Stimulated activated CD4-positive, alpha-beta T cell treated with anti-CD3 and anti-CD28 coated beads, TNF-alpha, amount 100 ng/mL, for 48 hours (primary cell): ENCODE results near the gene GRB14.
"Not testable (repeated sequence)": the region's sequence is repeated elsewhere in the genome, so short reads cannot be mapped to it uniquely, and the experiment has no call there.

Experiments used
- DNase-seq, 3 donors: peaks; one replicate each; pipeline ENCODE4 v3.0.0-alpha.2; 2020; ENCODE audit warnings: low read depth in 3 of 3

The GRB14 gene

GRCh38 chr2:164558450-164558849 lies 62.8 kb downstream of the GRB14 start:
- no peak for DNase-seq

DNA sequence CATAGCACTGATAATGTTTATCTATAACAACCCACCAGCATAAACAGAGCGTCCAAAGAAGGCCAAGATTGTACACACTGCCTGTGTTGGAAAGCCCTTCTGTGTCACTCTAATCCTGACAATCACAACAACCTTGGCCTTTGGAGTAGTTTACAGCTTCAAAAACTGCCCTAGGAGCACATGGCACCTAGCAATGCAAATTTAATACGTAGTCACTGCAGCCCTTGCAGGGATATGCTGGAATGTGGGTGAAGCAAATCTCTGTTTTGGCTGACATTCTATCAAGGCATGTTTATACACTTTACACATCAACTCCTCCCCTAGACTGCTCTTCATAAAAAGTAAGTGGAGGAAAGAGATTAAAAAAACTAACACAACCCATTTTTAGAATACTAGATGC lies 66.8 kb downstream of the GRB14 start:
- no peak for DNase-seq

GRCh38 chr2:164551519-164551918 lies 69.8 kb downstream of the GRB14 start:
- no peak for DNase-seq

GRCh38 chr2:164549705-164550104 lies 71.6 kb downstream of the GRB14 start:
- not testable (repeated sequence) for DNase-seq

DNA sequence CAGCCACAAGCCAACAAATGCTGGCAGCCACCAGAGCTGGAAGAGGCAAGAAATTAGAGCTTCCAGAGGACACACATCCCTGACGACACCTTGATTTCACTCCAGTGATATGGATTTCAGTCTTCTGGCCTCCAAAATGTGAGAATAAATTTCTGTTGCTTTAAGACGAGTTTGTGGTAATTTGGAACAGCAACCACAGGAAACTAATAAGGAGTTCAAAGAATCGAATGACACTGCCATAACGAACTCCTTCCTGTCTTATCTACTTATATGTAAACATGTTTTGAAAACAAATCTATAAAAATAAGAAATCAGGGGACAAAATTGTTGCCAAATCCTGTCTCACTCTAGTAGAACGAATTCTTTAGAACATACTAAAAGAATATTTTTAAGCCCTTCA lies 75.8 kb downstream of the GRB14 start:
- DNase-seq, result no peak

- DNase-seq, result no peak
Measured at GRCh38 chr2:164542581-164543021, 78.7 kb downstream of the GRB14 start.

DNA sequence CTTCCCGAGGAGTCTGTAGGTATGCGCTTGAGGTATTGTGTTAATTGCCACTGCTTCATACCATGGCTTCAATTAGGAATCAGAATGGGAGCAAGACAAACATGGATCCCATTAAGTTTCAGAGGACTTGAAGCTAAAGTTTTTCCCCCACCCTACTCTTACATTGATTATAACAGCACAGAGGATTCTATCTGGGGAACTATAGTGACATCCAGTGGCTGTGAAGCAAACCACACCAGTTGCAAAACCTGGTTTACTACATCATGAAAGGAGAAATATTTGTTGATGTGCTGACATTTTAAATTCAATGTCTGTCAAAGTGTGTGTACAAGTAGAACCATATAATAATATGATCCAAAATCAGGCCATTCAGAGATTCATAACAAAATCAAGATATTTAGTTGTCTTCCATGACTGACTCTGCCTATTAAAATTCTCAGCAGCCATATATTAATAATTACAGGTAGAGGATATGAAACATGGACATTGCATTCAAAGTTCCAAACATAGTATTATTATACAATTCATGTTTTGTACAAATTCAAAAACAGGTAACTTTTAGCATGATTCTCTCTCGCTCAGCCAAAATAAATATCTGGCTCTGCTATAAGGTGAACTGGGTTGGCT lies 82.9 kb downstream of the GRB14 start:
- no peak for DNase-seq

DNA sequence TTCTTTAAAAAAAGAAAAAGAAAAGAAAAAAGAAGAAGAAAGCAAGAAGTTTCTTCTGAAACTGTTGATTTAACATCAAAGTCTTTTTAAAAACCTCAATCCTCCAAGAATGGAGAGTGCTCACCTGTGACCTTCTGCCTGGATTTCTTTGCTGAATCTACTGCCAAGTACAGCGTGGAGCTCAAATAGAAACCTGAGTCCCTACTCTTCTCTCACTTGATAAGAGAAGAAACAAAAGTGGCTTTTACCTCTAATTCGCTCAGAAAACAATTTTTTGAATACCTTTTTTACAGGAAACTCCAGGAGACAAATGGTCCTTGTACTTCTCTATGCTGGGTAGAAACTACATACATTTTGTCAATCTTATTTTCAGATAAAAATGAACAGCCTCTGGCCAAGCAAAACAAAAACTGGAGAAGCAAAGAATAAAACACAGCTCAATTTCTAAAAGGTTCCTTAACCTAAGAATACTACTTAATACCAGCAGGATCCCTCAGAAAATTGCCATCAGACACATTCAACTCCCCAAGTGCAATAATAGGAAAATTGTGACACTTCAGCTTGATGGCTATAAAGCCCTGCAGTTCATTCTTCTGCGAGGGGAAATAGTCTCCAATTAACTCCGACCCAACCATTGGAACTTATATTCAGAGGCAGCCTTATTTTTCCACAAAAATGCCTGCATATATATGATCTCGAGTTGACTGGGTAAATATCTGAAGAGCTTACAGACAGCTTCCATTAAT lies 85.8 kb downstream of the GRB14 start:
- DNase-seq, result no peak

DNA sequence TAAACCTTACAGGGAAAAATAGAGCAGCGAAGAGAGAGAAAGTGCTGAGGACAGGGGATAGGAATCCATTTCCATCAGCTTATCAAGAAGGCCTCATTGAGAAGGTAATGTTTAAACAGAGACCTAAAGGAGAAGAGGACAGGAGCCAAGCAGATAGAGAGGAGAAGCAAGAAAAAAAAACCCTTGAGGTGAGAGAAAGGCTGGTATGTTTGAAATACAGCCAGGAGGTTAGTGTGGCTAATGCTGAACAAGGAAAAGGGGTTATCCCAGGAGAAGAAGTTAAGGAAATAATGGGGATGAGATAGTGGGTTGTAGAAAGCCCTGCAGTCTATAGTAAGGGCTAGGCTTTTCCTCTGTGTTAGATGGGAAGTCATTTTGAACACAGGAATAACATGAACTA lies 90.8 kb downstream of the GRB14 start:
- no peak for DNase-seq

DNA sequence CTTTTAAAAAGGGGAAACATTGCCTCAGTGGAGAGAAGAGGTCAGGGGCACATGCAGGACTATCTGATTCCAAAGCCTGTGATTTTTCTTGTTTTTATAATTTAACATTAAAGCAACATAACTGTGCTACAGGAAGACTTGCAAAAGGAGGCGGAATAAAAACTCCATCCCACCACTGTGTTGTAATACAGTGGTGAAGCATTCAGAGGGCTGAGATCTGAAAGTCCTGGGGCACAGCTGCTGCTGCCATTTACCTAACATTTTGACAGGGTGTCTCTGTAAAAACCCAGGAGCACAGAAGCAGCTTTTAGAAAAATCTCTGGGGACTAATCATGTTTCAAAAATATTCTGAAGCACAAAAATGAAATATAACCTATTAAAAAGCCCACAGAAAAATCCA lies 97.6 kb downstream of the GRB14 start:
- no peak for DNase-seq

DNA sequence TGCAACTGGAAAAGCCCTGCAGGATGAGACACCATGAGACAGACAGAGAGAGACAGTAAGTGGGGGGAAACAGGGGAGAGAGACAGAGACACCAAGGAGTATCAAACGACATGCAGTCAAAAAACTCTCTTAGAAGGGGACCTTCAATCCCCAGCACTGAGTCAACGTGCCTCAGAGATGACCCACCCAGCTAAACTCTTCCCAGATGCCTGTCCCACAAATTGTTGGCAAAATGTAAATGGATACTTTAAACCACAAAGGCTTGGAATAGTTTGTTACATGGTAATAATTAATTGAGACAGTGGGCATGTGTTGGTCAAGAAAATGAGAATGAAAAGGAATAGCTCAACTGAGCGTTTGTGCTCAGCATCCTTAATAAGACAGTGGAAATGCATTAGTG lies 98.3 kb downstream of the GRB14 start:
- no peak for DNase-seq

DNA sequence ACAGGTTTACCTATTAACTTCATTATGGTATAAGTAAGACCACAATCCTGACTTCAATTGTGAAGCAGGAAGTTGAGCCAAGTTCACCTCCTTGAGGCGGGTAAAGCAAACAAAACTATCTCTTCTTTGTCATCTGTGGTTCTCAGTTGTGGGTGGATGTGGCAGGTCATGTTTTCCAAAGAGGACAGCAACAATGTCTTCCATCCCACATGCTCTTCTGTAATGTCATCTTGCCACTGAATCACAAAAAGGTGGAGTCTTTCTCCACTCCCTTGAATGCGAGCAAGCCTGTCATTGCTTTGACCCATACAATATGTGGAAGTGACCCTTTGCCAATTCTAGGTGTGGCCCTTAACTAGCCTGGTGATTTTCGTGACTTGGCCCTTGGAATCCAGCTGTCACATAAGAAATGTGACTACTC lies 98.7 kb downstream of the GRB14 start:
- no peak for DNase-seq

DNA sequence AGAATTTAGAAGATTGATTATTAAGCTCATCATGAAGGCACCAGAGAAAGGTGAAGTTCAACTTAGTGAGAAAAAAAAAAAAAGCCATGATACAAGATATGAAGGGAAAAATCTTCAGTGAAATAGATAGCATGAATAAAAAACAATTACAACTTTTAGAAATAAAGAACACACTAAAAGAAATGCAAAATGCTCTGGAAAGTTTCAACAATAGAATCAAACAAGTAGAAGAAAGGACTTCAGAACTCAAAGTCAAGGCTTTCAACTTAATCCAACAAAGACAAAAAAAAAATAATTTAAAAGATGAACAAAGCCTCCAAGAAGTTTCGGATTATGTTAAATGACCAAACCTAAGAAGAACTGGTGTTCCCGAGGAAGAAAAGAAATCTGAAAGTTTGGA lies 105.5 kb downstream of the GRB14 start:
- DNase-seq, result no peak

DNA sequence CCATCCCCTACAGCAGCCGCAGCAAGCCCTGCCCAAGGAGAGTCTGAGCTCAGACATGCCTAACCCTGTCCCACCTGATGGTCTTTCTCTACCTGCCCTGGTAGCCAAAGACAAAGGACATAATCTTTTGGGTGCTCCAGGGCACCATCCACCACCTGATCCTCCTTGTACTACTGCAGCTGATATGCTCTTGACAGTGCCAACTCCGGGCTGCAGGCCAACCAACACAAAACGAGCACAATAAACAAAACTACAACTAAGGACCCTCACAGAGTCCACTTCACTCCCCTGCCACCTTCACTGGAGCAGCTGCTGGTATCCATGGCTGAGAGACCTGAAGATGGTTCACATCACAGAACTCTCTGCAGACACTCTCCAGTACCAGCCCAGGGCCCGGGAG lies 106.3 kb downstream of the GRB14 start:
- no peak for DNase-seq

GRCh38 chr2:164514491-164514890 lies 106.8 kb downstream of the GRB14 start:
- DNase-seq, result no peak

DNA sequence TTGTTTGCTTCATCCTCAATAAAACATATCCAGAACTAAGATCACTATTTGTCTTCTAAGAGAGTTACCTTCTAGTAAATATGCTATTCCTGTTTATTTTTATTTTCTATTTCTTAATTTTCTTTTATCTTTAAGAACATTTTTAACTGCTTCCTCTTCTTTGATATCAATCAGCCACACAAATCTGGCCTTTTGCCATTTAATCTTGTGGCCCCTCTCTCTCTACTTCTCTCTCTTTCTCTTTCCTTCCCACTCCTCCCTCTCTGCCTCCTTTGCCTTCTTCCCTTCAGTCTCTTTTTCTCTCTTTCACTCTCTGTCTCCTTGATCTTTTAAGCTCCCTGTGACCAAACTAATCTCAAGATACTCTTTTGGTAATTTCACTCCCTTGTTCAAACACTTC lies 108.4 kb downstream of the GRB14 start:
- no peak for DNase-seq

GRCh38 chr2:164511738-164512137 lies 109.5 kb downstream of the GRB14 start:
- no peak for DNase-seq

- DNase-seq, result no peak
Measured at GRCh38 chr2:164510895-164511294, 110.4 kb downstream of the GRB14 start.

- no peak for DNase-seq
Measured at GRCh38 chr2:164509137-164509877, 112.0 kb downstream of the GRB14 start.

DNA sequence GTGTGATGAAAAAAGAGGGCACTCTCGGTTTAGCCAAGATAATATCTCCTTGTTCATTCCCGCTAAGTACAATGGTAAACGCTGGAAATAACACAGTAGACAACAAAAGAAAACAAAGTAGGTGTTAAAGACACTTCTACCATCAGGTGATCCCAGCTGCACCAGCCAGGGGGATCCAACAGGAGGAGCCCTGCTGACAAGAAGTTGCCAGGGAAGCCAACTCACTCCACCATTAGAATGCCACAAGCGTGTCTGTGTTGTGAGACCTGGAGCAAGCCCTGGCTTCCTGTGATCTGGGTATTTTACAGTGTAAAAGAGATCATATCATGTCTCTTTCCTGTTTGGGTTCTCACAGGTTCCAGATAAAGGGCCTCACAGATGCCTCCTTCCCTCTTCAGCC lies 117.0 kb downstream of the GRB14 start:
- DNase-seq, result no peak

GRCh38 chr2:164498836-164499235 lies 122.4 kb downstream of the GRB14 start:
- DNase-seq, result no peak

- DNase-seq, result no peak
Measured at GRCh38 chr2:164496881-164497280, 124.4 kb downstream of the GRB14 start.

GRCh38 chr2:164496421-164496820 lies 124.9 kb downstream of the GRB14 start:
- DNase-seq, result no peak
